Lower lobe of right lung (tissue), 2 donors: ENCODE results near the gene DLEC1. TPM values are rescaled to one million over a fixed set of nuclear protein-coding genes. Genes with fewer than 3 reads are reported as not detected.

Experiments used
- ATAC-seq, 2 donors: fragments of 200-7000 bp; cut with Tn5 transposase; one replicate each; pipeline ENCODE4 v1.9.1; 2020 to 2022; ENCODE audit warnings: mild to moderate bottlenecking in 2 of 2, moderate library complexity in 2 of 2
- DNase-seq: peaks from one replicate; pipeline ENCODE4 v3.0.0-alpha.2; 2020
- H3K27ac ChIP-seq: fragments of 200-600 bp; one replicate; pipeline ENCODE4 v1.8.0; 2022
- H3K27me3 ChIP-seq: fragments of 200-600 bp; one replicate; pipeline ENCODE4 v1.8.0; 2022; ENCODE audit warnings: low read depth
- H3K36me3 ChIP-seq: fragments of 200-600 bp; one replicate; pipeline ENCODE4 v1.8.0; 2022; ENCODE audit warnings: mild to moderate bottlenecking
- H3K4me1 ChIP-seq: fragments of 200-600 bp; one replicate; pipeline ENCODE4 v1.8.0; 2022
- H3K4me3 ChIP-seq: fragments of 200-600 bp; one replicate; pipeline ENCODE4 v1.8.0; 2022; ENCODE audit warnings: mild to moderate bottlenecking
- H3K9me3 ChIP-seq: fragments of 200-600 bp; one replicate; pipeline ENCODE4 v1.8.0; 2022
- intact Hi-C: fragments of 100-400 bp; cut with DNase I; formaldehyde crosslinking; loops from one replicate; pipeline ENCODE4 v1.11.0; 2022
- total RNA-seq: library from RNA; stranded (reverse); fragmentation: NEBNext Ultra II Directional; extraction: Animal tissue kit (Norgen Biotek cat#: 25700); gene quantifications from one replicate; pipeline ENCODE4 v1.2.1, GENCODE V29; 2021
- TF ChIP-seq, protein P1 (sequence below): fragments of 200-600 bp; IDR thresholded peaks from one replicate; pipeline ENCODE4 v1.8.0; 2022; ENCODE audit warnings: antibody characterized with exemption, mild to moderate bottlenecking
- donor health status: DM: no; HTN: yes; CAD: no; lungs with severe emphysema.

The DLEC1 gene
- total RNA-seq, 1 donor from 2014 or later = 15.0 TPM

DNA sequence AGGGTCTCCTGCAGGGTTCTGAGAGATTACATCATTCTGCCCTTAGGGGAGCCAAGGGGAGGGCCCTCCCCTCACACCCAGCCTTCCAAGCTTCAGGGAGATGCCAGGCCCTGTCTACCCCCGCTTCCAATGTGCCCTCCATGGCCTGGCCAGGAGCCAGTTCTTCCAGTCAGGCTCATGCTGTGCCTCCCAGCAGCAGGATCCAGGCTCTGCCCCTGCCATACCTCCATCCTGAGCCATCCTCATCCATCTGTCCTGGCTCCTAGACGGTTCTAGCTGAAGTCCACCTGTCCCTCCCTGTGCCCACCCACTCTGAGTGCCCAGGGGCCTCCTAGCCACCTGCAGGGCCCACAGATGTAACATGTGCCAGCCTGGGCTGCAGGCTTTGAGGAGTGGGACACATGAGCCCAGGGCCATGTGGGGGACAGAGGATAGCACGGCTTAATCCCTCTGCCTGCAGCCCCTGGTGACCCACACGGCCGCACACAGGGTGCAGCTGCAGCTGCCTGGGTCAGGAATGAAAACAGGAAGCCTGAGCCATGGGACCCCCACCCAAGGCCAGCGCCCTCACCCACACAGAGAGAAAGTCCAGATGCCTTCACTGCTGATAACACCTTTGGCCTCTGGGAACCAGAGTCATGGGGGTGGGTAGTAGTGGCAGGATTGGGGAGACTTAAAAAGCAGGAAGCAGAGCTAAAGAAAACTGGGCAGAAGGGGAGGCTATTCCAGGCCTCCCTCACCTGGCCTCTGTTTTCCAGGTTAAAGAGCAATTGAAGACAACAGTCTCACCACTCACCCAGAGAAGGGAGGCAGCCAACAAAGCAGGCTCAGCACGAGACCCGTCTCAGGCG, 21.3 kb upstream of the DLEC1 start:
- intact Hi-C loops = no loop called here
- H3K27me3 ChIP-seq = no peaks in the 10 kb centered on the region
- no peak overlapping the region for H3K27ac ChIP-seq
- TF ChIP-seq, protein P1, sequence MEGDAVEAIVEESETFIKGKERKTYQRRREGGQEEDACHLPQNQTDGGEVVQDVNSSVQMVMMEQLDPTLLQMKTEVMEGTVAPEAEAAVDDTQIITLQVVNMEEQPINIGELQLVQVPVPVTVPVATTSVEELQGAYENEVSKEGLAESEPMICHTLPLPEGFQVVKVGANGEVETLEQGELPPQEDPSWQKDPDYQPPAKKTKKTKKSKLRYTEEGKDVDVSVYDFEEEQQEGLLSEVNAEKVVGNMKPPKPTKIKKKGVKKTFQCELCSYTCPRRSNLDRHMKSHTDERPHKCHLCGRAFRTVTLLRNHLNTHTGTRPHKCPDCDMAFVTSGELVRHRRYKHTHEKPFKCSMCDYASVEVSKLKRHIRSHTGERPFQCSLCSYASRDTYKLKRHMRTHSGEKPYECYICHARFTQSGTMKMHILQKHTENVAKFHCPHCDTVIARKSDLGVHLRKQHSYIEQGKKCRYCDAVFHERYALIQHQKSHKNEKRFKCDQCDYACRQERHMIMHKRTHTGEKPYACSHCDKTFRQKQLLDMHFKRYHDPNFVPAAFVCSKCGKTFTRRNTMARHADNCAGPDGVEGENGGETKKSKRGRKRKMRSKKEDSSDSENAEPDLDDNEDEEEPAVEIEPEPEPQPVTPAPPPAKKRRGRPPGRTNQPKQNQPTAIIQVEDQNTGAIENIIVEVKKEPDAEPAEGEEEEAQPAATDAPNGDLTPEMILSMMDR = no peak
- no peak overlapping the region for H3K4me3 ChIP-seq
- peaks cover 4% of the 10 kb centered on the region for H3K4me1 ChIP-seq
- no peak for ATAC-seq
- H3K9me3 ChIP-seq = peaks cover 4% of the 10 kb centered on the region
- peaks cover 64% of the 10 kb centered on the region for H3K36me3 ChIP-seq
- DNase-seq = no peak

DNA sequence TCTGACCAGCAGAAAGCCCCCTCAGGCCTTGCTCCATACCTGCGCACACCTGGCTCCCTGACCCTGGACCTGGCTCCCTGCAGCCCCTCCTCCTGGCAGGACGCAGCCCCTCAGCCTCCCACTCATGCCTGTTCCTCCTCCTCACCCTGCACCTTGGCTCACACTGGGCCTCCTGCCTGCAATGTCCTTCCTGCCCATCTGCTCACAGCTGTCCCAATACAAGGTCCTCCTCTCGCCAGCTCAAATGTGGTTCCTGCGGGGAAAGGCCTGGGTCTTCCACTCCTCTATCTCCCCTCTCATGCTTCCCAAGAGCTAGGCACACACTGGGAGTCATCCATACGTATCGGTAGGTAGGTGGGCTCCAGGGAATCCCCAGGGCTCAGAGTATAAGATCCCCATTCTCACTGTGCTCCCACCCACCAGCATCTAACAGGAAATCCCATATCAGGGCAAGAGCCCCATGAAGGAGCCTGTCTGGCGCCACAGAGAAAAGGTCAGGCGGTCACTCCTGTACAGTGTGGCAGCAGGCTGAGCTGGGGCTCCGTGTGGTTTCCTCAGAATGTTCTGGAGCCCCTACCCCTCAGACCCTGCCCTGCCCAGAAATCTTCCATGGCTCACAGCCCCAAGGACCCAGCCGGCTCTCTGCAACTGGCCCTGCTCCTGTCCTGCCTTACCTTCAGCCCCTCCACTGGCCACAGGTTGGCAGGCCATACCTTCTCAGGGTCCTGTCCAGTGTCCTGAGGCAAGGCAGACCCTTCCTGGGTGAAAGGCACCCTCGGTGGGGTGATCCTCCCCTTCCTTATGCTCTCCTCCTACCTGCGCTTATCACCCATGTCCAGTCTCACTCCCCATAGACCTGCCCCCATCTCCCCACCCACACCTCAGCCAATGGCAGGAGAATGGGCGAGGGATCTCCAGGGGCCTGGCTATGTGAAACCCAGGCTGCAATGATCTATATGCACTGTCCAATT, 20.4 kb upstream of the DLEC1 start:
- Histone ChIP-seq H3K4me3 (no peak overlapping the region), H3K4me1 (peaks cover 8% of the 10 kb centered on the region), H3K27ac (no peak overlapping the region), H3K36me3 (peaks cover 63% of the 10 kb centered on the region), H3K9me3 (peaks cover 4% of the 10 kb centered on the region), H3K27me3 (no peaks in the 10 kb centered on the region)
- intact Hi-C loops = no loop called here
- ATAC-seq (no peak), DNase-seq (no peak)
- TF ChIP-seq, protein P1 = no peak

- H3K9me3 ChIP-seq = peaks cover 4% of the 10 kb centered on the region
- intact Hi-C loops = no loop called here
- ATAC-seq (no peak), DNase-seq (no peak)
- no peak overlapping the region for H3K4me3 ChIP-seq
- no peaks in the 10 kb centered on the region for H3K27me3 ChIP-seq
- peaks cover 15% of the 10 kb centered on the region for H3K4me1 ChIP-seq
- TF ChIP-seq, protein P1 = no peak
- H3K36me3 ChIP-seq = peaks cover 51% of the 10 kb centered on the region
- no peak overlapping the region for H3K27ac ChIP-seq
Measured at GRCh38 chr3:38019658-38020341, 19.2 kb upstream of the DLEC1 start.

GRCh38 chr3:38020342-38020726, 18.7 kb upstream of the DLEC1 start:
- Histone ChIP-seq H3K36me3 (peaks cover 46% of the 10 kb centered on the region), H3K4me1 (peaks cover 17% of the 10 kb centered on the region)
- intact Hi-C loops = no loop called here

More at GRCh38 chr3:38020342-38020726, 18.7 kb upstream of the DLEC1 start:
- TF ChIP-seq, protein P1 = no peak
- Histone ChIP-seq H3K4me3 (no peak overlapping the region), H3K9me3 (peaks cover 4% of the 10 kb centered on the region), H3K27me3 (no peaks in the 10 kb centered on the region), H3K27ac (no peak overlapping the region)
- ATAC-seq (no peak), DNase-seq (peak; percentile 16)
